Upper lobe of left lung (tissue), 4 donors: ENCODE data around the gene NHSL1.

Source experiments
- CTCF ChIP-seq, 6 experiments: fragments of 450-650 bp in 4 of 6; fragments of 200-600 bp in 2 of 6; sonication (generic) in 2 of 6; IDR thresholded peaks; one replicate each; pipeline ENCODE4 v1.5.1; 2016 to 2019; ENCODE audit warnings: antibody characterized with exemption in 6 of 6
- EP300 ChIP-seq, 4 donors: sonication (generic); formaldehyde crosslinking; IDR thresholded peaks; one replicate each; pipeline ENCODE4 v1.5.1; 2017; ENCODE audit warnings: antibody characterized with exemption in 4 of 4, control low read depth in 2 of 4
- POLR2A ChIP-seq, 4 donors: fragments of 450-650 bp; IDR thresholded peaks; one replicate each; pipeline ENCODE4 v1.5.1; 2016 to 2017; ENCODE audit warnings: antibody characterized with exemption in 4 of 4, mild to moderate bottlenecking in 2 of 4
- POLR2AphosphoS5 ChIP-seq, 2 donors: sonication (generic); formaldehyde crosslinking; IDR thresholded peaks; one replicate each; pipeline ENCODE4 v1.5.1; 2017; ENCODE audit warnings: antibody characterized with exemption in 2 of 2

GRCh38 chr6:138510093-138510492, 10.8 kb upstream of the NHSL1 start:
- TF ChIP-seq CTCF (IDR thresholded peaks at IDR 0.05) (no peak), POLR2AphosphoS5 (IDR thresholded peaks at IDR 0.05) (no peak), EP300 (IDR thresholded peaks at IDR 0.05) (no peak), POLR2A (IDR thresholded peaks at IDR 0.05) (no peak)
